Measurements from ENCODE around the gene PITPNC1. TPM values are rescaled to one million over a fixed set of nuclear protein-coding genes. Genes with fewer than 3 reads are reported as not detected.

PITPNC1 gene
- polyA plus RNA-seq, 10 donors: 8.9 to 15.8 (median 10.8) TPM

DNA sequence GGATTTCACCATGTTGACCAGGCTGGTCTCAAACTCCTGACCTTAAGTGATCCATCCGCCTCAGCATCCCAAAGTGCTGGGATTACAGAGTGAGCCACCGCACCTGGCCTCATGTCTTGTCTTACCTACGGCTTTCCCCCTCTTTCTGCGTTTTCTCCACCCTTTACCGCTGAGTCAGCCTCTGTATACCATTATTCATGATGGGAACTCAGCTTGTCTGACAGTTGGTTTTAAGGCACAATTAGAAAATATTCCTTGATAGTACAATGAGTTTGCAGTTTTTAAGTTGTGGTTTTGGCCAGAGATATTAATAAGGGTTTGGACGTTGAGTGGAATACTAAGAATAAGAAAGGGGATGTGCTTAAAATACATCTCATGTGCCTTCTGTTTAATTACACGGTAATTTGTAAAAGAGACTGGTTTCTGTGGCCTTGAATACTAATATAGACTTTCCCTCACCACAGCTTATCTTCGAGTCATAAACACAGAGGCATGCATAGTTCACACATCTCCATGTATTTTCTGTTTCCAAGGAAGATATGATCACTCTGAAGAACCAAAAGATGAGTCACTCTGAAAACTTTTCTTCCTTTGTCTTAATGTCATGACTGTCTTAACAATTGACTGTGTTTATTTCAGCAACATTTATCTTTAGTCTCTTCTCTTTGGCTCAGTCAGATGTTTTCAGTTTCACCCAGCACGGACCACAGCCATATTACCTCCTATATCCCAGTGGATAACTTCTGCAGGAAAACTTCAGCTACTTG is 54.4 kb downstream of the PITPNC1 start:
- peak in 2 of 3 donors; percentile 10 to 67 for DNase-seq

- DNase-seq: no peak
Measured at GRCh38 chr17:67433248-67433924, 56.3 kb downstream of the PITPNC1 start.

GRCh38 chr17:67434061-67434525 is 57.0 kb downstream of the PITPNC1 start:
- peak in 1 of 3 donors; percentile 27 for DNase-seq

DNA sequence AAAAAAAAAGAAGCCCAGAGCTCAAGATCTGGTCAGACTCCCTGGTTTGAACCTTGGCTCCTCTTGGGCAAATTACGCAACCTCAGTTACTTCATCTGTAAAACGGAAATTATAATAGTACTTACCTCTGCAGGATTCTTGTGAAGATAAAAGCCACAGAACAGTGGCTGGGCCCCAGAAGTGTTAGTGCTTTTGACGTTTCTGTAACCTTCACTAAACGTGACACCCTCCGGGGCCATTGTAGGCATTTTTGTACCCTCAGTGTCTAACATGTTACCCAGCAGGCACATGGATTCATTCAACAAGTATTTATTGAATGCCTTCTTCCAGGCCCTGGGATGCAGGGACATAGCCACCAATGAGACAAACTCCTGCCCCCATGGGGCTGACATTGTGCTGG is 58.0 kb downstream of the PITPNC1 start:
- no peak for DNase-seq

DNA sequence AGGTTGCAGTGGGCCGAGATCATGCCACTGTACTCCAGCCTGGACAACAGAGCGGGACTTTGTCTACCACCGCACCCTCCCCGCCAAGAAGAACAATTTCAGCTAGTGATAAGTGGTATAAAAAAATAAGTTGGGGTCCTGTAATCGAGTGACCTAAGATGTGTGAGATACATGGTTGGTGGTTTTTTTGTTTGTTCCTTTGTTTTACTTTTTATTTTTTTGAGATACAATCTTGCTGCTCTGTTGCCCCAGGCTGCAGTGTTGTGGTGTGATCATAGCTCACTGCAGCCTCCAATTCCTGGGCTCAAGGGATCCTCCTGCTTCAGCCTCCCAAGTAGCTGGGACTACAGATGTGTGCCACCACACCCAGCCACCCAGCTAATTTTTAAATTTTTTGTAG is 58.7 kb downstream of the PITPNC1 start:
- DNase-seq: no peak

- no peak for DNase-seq
Measured at GRCh38 chr17:67436233-67436632, 59.2 kb downstream of the PITPNC1 start.

DNA sequence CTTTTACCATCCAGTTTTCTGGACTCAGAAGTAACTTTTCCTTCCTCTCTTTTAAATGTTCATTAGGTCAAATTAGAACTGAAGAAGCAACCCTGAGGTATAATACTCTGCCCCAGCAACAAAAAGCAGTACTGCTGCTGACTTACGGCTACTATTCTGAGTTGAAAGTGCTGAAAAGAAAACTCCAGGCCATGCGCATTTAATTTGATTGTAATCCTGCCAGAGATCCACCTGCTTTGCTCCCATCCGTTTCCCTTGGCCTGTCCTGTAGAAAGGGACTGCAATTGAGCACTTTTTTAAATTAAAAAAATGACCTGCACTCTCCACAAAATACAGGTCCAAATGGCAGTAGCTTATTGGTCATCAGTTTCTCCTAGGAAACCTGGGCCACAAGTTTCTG is 61.6 kb downstream of the PITPNC1 start:
- DNase-seq: no peak

- DNase-seq: no peak
Measured at GRCh38 chr17:67439269-67439668, 62.2 kb downstream of the PITPNC1 start.

DNA sequence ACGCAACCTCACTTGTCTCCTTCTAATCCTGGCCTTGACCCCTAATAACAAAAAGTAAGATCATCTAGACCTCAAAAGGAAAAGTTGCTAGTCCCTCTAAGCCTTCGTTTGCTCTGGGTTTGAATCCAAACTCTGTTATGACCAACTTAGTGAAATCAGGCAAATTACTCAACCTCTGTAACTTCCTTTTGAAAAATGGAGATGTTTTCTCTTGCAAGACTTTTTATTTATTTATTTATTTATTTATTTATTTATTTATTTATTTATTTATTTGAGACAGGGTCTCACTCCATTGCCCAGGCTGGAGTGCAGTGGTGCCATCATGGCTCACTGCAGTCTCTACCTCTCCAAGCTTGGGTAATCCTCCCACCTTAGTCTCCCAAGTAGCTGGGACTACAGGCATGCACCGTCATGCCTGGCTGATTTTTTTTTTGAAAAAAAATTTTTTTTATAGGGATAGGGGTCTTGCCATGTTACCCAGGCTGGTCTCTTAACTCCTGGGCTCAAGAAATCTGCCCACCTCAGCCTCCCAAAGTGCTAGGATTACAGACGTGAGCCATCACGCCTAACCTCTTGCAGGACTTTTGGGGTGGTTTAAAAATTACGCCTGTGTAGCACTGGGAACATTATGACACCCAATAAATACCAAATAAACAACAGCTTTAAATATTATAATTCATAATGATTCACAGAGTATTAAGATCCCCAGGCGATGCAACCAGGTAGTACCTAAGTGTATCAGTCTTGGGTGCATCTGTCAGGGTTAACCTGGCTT is 63.4 kb downstream of the PITPNC1 start:
- DNase-seq: no peak

- peak in 2 of 3 donors; percentile 22 to 31 for DNase-seq
Measured at GRCh38 chr17:67441052-67441895, 64.2 kb downstream of the PITPNC1 start.

DNA sequence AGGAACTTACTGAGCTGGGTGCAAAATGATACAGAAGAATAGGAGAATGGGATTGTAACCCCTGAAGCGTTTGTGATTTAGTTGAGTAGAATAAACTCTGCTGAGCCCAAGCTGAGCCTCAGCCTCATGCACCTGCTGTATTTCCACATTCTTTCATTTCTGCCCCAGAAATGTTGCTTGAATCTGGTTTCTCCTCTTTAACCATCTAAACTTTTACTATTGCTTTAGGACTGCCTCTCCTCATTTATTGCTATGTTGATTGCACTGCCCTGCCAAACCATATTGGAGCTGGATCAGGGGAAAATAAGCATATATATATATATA is 64.8 kb downstream of the PITPNC1 start:
- no peak for DNase-seq

- peak in 1 of 3 donors; percentile 43 for DNase-seq
Measured at GRCh38 chr17:67442787-67443624, 65.9 kb downstream of the PITPNC1 start.

DNA sequence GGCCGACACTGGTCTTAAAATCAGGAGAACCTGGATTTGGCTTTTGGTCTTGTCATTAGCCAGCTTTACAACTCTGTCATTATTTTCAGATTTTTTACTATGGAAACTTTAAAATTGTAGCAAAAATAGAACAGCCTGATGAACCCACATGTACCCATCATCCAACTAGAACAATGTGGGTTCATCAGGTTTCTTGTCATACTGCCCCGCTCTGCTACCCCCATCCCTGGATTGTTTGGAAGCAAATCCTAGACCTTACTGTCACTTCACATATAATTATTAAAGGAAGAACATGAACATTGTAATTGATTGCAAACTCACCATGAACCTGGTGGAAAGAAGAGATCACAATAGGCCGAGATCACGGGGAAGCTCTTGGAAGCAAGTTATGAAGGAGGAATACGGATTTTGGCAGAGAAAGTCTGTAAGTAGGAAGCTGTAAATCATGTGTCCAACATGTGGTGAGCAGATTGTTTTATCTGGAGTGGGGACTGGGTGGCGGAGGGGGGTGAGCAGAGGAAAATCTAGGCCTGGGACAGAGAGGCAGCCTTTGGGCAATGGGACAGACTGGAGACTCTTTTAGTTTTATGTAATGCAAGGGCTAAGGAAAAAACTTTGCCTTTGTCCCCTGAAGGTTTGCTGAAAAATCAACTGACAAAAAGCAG is 67.0 kb downstream of the PITPNC1 start:
- DNase-seq: peak; percentile 53 to 77 (median 53)

DNA sequence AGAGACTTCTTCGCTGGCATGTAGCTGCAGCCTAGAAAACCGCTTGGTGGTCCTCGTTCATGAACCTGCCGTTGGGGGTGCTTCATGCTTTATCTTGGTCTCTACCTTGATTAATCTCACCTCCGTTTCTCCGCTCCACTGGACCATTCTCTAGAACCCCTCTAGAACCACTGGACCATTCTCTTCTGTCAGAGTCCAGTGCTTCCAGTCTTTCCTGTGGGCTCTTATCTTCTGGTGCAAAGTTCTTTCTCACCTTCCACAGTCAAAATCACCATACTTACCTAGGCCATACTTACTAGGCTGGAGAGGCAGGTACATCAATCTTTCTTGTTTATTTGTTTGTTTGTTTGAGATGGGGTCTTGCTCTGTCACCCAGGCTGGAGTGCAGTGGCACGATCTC is 71.4 kb downstream of the PITPNC1 start:
- DNase-seq: no peak

DNA sequence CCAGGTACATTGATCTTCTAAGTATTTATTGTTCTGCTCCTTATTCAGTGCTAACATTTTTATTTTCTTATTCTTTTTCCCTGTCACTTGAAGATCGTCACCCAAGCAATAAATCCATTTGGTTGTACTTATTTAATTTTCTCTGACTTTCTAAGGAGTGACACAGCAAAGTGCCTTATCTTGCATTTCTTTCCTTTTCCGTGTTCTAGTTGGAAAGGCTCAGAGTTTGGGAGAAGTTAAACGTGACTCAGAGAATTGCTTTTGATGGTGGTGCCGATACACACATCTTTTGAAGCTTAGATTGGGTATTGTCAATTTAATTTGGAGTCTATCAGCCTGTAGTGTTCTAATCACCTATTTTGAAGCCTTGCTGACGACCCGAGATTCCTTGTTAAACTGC is 72.0 kb downstream of the PITPNC1 start:
- no peak for DNase-seq

DNA sequence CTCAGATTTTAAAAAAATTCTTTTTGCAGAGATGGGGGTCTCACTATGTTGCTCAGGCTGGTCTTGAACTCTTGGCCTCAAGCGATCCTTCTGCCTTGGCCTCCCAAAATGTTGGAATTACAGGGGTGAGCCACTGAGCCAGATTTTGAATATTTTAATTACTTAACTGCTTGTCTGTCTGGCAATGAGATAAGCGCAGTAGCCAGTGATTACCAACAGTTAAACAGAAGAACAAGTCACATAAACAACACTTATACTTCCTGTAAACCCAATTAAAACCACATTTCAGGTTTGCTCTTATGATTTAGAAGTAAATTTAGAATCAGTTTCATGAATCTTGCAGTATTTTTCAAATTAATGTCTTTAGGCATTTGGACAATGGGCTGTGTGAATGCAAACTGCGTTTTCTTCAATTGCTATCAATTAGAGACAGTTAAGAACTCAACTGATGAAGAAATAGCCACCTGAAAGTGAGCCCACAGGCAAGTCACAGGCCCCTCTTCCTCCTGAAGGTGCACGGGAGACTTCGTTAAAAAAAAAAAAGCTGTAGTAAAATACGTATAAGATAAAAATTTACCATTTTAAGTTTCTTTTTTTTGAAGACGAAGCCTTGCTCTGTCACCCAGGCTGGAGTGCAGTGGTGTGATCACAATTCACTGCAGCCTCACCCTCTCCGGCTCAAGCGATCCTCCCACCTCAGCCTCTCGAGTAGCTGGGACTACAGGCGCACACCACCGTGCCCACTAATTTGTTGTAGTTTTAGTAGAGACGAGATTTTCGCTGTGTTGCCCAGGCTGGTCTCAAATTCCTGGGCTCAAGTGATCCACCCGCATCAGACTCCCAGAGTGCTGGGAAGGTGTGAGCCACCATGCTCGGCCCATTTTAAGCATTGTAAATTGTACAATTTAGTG is 73.0 kb downstream of the PITPNC1 start:
- no peak for DNase-seq

DNA sequence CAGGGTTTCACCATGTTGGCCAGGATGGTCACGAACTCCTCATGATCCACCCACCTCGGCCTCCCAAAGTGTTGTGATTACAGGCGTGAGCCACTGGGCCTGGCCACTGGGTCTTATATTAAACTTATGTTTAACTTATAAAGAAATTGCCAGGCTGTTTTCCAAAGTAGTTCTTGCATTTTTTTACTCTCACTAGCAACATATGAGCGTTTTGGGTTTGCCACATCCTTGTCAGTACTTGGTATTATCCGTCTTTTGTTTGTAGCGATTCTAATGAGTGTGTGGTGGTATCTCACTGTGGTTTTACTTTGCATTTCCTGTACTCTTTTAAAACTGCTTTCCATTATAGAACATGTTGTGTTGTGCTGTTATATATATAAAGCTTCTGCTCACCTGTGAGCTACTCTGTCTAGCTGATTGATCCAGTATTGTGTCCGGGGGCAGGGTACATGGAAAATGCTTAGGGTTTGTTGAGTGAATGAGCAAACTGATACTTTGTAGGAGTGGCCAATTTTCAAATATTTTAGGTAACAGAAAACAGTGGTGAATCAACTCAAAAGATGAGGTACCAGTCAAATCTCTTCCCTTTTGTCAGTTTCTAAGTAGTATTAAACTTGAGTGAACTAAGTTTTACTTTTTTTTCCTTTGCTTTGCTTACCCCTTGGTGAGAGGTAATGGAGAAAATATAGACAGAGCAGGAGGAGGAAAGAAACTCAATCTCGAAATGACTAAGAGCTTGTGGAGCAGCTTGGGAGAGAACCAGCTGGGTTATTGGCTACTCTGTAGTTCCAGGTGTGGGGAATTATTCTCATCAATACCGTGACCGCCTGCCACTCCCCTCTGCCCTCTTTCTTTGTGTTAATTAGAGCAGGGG is 75.8 kb downstream of the PITPNC1 start:
- no peak for DNase-seq

DNA sequence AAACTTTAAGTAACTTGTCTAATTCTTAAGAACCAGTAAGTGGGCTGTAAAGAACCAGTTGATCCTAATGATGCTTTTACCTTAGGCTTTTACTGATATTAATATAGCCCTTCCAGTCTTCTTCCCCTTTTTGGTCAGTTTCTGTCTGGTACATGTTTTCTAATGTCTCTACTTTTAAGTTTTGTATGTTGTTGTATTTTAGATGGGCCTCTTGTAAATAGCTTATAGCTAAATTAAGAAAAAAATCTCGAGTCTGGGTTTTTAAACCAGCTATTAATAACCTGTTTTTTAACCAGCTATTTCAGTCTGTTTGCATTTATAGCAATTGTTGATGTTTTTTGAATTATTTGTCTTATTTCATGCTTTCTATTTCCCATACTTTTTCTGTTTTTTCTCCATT is 79.0 kb downstream of the PITPNC1 start:
- no peak for DNase-seq
